Right forelimb (tissue), 1 donor: ENCODE measurements around the gene P4HA3.

Source experiments
- DNase-seq: peaks from one replicate; pipeline ENCODE4 v3.0.0-alpha.2; 2018

The P4HA3 gene

GRCh38 chr11:74262725-74263124 is 48.7 kb downstream of the P4HA3 start:
- no peak for DNase-seq

GRCh38 chr11:74257959-74258553 is 53.4 kb downstream of the P4HA3 start:
- peak; percentile 72 for DNase-seq

GRCh38 chr11:74256378-74257133 is 54.9 kb downstream of the P4HA3 start:
- DNase-seq: no peak

GRCh38 chr11:74255741-74256375 is 55.6 kb downstream of the P4HA3 start:
- peak; percentile 59 for DNase-seq

- no peak for DNase-seq
Observed at GRCh38 chr11:74253361-74253760, 58.1 kb downstream of the P4HA3 start.

GRCh38 chr11:74249496-74249895 is 61.9 kb downstream of the P4HA3 start:
- DNase-seq: no peak

- DNase-seq: no peak
Observed at GRCh38 chr11:74248469-74248868, 63.0 kb downstream of the P4HA3 start.

GRCh38 chr11:74238243-74238642 is 73.2 kb downstream of the P4HA3 start:
- DNase-seq: no peak

GRCh38 chr11:74237541-74237940 is 73.9 kb downstream of the P4HA3 start:
- no peak for DNase-seq

GRCh38 chr11:74235121-74235520 is 76.3 kb downstream of the P4HA3 start:
- no peak for DNase-seq

- DNase-seq: no peak
Observed at GRCh38 chr11:74233683-74234082, 77.8 kb downstream of the P4HA3 start.

- DNase-seq: no peak
Observed at GRCh38 chr11:74232311-74232950, 79.0 kb downstream of the P4HA3 start.

GRCh38 chr11:74226907-74227306 is 84.5 kb downstream of the P4HA3 start:
- no peak for DNase-seq

- no peak for DNase-seq
Observed at GRCh38 chr11:74225565-74225964, 85.9 kb downstream of the P4HA3 start.

- DNase-seq: no peak
Observed at GRCh38 chr11:74221816-74222215, 89.6 kb downstream of the P4HA3 start.

- no peak for DNase-seq
Observed at GRCh38 chr11:74220376-74220775, 91.1 kb downstream of the P4HA3 start.
